Body of pancreas (tissue), 4 donors: ENCODE results near the gene KIN.

ENCODE experiments used
- POLR2A ChIP-seq, 3 donors: fragments of 450-650 bp; IDR thresholded peaks; one replicate each; pipeline ENCODE4 v1.6.1; 2016; ENCODE audit warnings: antibody characterized with exemption in 3 of 3, mild to moderate bottlenecking in 2 of 3
- TF ChIP-seq, protein P1 (sequence below), 7 experiments: fragments of 450-650 bp in 4 of 7; fragments of 200-600 bp in 3 of 7; sonication (generic) in 3 of 7; IDR thresholded peaks; one replicate each; pipeline ENCODE4 v1.5.1; 2016 to 2019; ENCODE audit warnings: antibody characterized with exemption in 7 of 7

DNA sequence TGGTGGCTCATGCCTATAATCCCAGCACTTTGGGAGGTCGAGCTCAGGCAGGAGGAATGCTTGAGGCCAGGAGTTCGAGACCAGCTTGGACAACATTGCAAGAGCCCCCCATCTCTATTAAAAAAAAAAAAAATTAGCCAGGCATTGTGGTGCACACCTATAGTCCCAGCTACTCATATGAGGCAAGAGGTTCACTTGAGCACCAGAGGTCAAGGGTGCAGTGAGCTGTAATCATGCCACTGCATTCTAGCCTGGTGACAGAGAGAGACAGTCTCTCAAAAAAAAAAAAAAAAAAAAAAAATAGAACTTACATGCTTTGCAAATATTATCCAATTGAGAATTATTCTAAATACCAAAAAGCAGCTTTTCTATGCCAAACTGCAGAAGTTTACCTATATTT, 11.0 kb downstream of the KIN start:
- TF ChIP-seq, protein P1, sequence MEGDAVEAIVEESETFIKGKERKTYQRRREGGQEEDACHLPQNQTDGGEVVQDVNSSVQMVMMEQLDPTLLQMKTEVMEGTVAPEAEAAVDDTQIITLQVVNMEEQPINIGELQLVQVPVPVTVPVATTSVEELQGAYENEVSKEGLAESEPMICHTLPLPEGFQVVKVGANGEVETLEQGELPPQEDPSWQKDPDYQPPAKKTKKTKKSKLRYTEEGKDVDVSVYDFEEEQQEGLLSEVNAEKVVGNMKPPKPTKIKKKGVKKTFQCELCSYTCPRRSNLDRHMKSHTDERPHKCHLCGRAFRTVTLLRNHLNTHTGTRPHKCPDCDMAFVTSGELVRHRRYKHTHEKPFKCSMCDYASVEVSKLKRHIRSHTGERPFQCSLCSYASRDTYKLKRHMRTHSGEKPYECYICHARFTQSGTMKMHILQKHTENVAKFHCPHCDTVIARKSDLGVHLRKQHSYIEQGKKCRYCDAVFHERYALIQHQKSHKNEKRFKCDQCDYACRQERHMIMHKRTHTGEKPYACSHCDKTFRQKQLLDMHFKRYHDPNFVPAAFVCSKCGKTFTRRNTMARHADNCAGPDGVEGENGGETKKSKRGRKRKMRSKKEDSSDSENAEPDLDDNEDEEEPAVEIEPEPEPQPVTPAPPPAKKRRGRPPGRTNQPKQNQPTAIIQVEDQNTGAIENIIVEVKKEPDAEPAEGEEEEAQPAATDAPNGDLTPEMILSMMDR (IDR thresholded peaks at IDR 0.05), result no peak
- no peak for TF ChIP-seq POLR2A (IDR thresholded peaks at IDR 0.05)
